ENCODE data around the gene HADH. TPM values are rescaled to one million over a fixed set of nuclear protein-coding genes. Genes with fewer than 3 reads are reported as not detected.
"Not testable (repeated sequence)": the region's sequence is repeated elsewhere in the genome, so short reads cannot be mapped to it uniquely, and the experiment has no call there.

HADH gene
- total RNA-seq, 2 donors from 2014 or later, result 46.1 to 58.1 TPM

DNA sequence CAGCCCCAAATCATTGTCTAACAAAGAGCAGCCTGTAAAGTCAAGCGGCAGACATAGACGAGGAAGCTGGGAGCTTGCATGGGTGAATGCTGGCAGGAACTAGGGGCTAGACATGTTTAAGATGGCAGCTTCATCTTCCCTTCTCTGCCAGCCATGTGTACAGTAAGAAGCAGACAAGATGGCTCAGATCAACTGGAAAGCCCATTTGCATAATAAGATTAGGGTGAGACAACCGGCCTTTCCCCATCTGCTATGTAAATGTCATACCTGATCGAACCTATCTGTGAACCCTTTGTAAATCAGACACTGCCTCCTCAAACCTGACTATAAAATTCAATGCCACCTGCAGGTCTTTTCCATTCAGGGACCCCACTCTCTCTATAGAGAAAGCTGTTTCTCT is 22.8 kb upstream of the HADH start:
- Histone ChIP-seq H3K36me3 (no peaks in the 10 kb centered on the region), H3K27ac (no peak overlapping the region), H3K9me3 (no peaks in the 10 kb centered on the region), H3K4me1 (ENCODE audit: control insufficient read depth in 1 of 2, low read depth in 2 of 2) (peaks cover 3 to 9% of the 10 kb centered on the region in 2 donors), H3K4me3 (no peak overlapping the region), H3K27me3 (replicated peaks; ENCODE audit: insufficient read depth) (no peaks in the 10 kb centered on the region)
- DNase-seq (ENCODE audit: low spot score), result no peak
- ATAC-seq (ENCODE audit: insufficient number of reproducible peaks, low FRiP score, low read depth), result no peak
- no peak for TF ChIP-seq CTCF (IDR thresholded peaks at IDR 0.05)

GRCh38 chr4:107967519-107967918 is 22.2 kb upstream of the HADH start:
- not testable (repeated sequence) for H3K27me3 ChIP-seq (replicated peaks; ENCODE audit: insufficient read depth); H3K9me3 ChIP-seq; H3K36me3 ChIP-seq; H3K27ac ChIP-seq; ATAC-seq (ENCODE audit: insufficient number of reproducible peaks, low FRiP score, low read depth); H3K4me1 ChIP-seq (ENCODE audit: control insufficient read depth in 1 of 2, low read depth in 2 of 2); DNase-seq (ENCODE audit: low spot score); H3K4me3 ChIP-seq

- not testable (repeated sequence) for DNase-seq (ENCODE audit: low spot score); H3K36me3 ChIP-seq; ATAC-seq (ENCODE audit: insufficient number of reproducible peaks, low FRiP score, low read depth); H3K4me1 ChIP-seq (ENCODE audit: control insufficient read depth in 1 of 2, low read depth in 2 of 2); H3K9me3 ChIP-seq; H3K27me3 ChIP-seq (replicated peaks; ENCODE audit: insufficient read depth); H3K27ac ChIP-seq; H3K4me3 ChIP-seq
These were observed 21.8 kb upstream of the HADH start for GRCh38 chr4:107967921-107968320.

GRCh38 chr4:107970063-107970798 is 19.5 kb upstream of the HADH start:
- Histone ChIP-seq H3K36me3 (no peaks in the 10 kb centered on the region), H3K4me3 (no peak overlapping the region), H3K27me3 (replicated peaks; ENCODE audit: insufficient read depth) (no peaks in the 10 kb centered on the region), H3K4me1 (ENCODE audit: control insufficient read depth in 1 of 2, low read depth in 2 of 2) (peaks cover 0 to 3% of the 10 kb centered on the region in 2 donors), H3K27ac (no peak overlapping the region), H3K9me3 (no peaks in the 10 kb centered on the region)
- ATAC-seq (ENCODE audit: insufficient number of reproducible peaks, low FRiP score, low read depth) (no peak), DNase-seq (ENCODE audit: low spot score) (no peak)
- no peak for TF ChIP-seq CTCF (IDR thresholded peaks at IDR 0.05)

DNA sequence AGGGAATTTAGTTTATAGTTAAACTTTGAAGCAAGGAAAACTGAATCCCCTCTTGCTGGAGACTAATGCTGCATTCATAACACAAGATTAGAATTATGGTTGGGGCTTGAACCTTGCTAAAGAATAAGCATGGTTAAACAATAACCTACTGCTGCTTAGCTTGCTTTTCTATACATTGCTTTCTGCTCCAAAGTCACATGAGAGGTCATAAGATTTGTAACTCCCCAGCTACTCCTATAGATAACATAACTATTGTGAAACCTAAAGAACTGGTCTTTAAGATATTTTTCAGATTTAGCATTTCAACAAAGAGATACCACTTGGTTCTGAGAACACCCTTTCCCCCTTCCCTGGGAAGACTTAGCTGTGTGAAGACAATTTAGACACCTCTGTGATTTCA is 17.1 kb upstream of the HADH start:
- Histone ChIP-seq H3K4me3 (no peak overlapping the region), H3K36me3 (no peaks in the 10 kb centered on the region), H3K27me3 (replicated peaks; ENCODE audit: insufficient read depth) (no peaks in the 10 kb centered on the region), H3K27ac (no peak overlapping the region), H3K4me1 (ENCODE audit: control insufficient read depth in 1 of 2, low read depth in 2 of 2) (no peaks in the 10 kb centered on the region), H3K9me3 (no peaks in the 10 kb centered on the region)
- DNase-seq (ENCODE audit: low spot score) (no peak), ATAC-seq (ENCODE audit: insufficient number of reproducible peaks, low FRiP score, low read depth) (no peak)
- TF ChIP-seq CTCF (IDR thresholded peaks at IDR 0.05), result no peak

DNA sequence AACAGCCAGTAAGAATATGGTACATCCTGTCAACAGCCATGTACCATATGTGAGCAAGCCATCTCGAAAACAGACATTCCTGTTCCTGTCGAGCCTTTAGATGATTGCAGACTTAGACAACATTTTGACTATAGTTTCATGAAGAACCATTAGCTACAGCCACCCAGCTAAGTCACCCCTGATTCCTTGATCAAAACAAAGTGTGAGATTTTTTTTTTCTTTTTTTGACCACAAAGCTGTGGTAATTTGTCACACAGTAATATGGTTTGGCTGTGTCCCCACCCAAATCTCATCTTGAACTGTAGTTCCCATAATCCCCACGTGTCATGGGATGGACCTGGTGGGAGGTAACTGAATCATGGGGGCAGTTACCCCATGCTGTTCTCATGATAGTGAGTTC is 15.2 kb upstream of the HADH start:
- no peaks in the 10 kb centered on the region for H3K4me1 ChIP-seq (ENCODE audit: control insufficient read depth in 1 of 2, low read depth in 2 of 2)

More for the DNA sequence above, 15.2 kb upstream of the HADH start:
- H3K4me3 ChIP-seq, result no peak overlapping the region
- ATAC-seq (ENCODE audit: insufficient number of reproducible peaks, low FRiP score, low read depth) (no peak), DNase-seq (ENCODE audit: low spot score) (no peak)
- H3K27ac ChIP-seq, result no peak overlapping the region
- no peaks in the 10 kb centered on the region for H3K27me3 ChIP-seq (replicated peaks; ENCODE audit: insufficient read depth)
- H3K36me3 ChIP-seq, result no peaks in the 10 kb centered on the region
- no peaks in the 10 kb centered on the region for H3K9me3 ChIP-seq
- TF ChIP-seq CTCF (IDR thresholded peaks at IDR 0.05), result no peak
